Tibial nerve (tissue), 4 donors: Measurements from ENCODE around the gene MANEAL. TPM values are rescaled to one million over a fixed set of nuclear protein-coding genes. Genes with fewer than 3 reads are reported as not detected.

Source experiments
- DNase-seq, 2 donors: peaks; one replicate each; pipeline ENCODE4 v3.0.0-alpha.2; 2019; ENCODE audit warnings: low spot score in 2 of 2
- H3K27ac ChIP-seq, 4 donors: fragments of 200-600 bp; sonication (generic) in 3 of 4; one replicate each; pipeline ENCODE4 v1.5.1; 2017 to 2019; ENCODE audit warnings: mild to moderate bottlenecking in 1 of 4
- H3K27me3 ChIP-seq, 2 donors: fragments of 200-600 bp; sonication (generic) in 1 of 2; one replicate each; pipeline versions ENCODE4 v1.5.1 to v1.6.0; 2017 to 2019
- H3K36me3 ChIP-seq, 3 donors: fragments of 200-600 bp; sonication (generic); one replicate each; pipeline ENCODE4 v1.5.1; 2018 to 2019
- H3K4me1 ChIP-seq, 4 donors: fragments of 200-600 bp; sonication (generic) in 3 of 4; one replicate each; pipeline ENCODE4 v1.5.1; 2017 to 2019
- H3K4me3 ChIP-seq, 4 donors: fragments of 200-600 bp; sonication (generic) in 3 of 4; one replicate each; pipeline ENCODE4 v1.5.1; 2017 to 2019; ENCODE audit warnings: mild to moderate bottlenecking in 1 of 4, moderate library complexity in 1 of 4
- H3K9me3 ChIP-seq, 4 donors: fragments of 200-600 bp; sonication (generic) in 3 of 4; one replicate each; pipeline ENCODE4 v1.5.1; 2017 to 2019
- EP300 ChIP-seq, 2 donors: sonication (generic); formaldehyde crosslinking; IDR thresholded peaks; one replicate each; pipeline ENCODE4 v1.6.1; 2017; ENCODE audit warnings: antibody characterized with exemption in 2 of 2, mild to moderate bottlenecking in 1 of 2
- POLR2A ChIP-seq, 2 donors: fragments of 450-650 bp; IDR thresholded peaks; one replicate each; pipeline ENCODE4 v1.6.1; 2017; ENCODE audit warnings: antibody characterized with exemption in 2 of 2, mild to moderate bottlenecking in 2 of 2, moderate library complexity in 2 of 2
- WGBS, 2 donors: methylation state at CpG; one replicate each; pipeline ENCODE4 v1.1.5; 2018; 5-methylcytosine and 5-hydroxymethylcytosine counted together
- total RNA-seq, 4 donors: library from RNA; depleted of rRNA; stranded (reverse); fragments of >200 nt; gene quantifications; one replicate each; pipeline ENCODE4 v1.1.0, GENCODE V29; 2016
- TF ChIP-seq, protein P1 (sequence below), 5 experiments: fragments of 200-600 bp in 3 of 5; fragments of 450-650 bp in 2 of 5; sonication (generic) in 3 of 5; IDR thresholded peaks; one replicate each; pipeline ENCODE4 v1.5.1; 2016 to 2019; ENCODE audit warnings: antibody characterized with exemption in 5 of 5, mild to moderate bottlenecking in 3 of 5, moderate library complexity in 2 of 5

MANEAL gene
- total RNA-seq, 4 donors from 2014 or later: 0.44 to 1.8 (median 1.7) TPM

DNA sequence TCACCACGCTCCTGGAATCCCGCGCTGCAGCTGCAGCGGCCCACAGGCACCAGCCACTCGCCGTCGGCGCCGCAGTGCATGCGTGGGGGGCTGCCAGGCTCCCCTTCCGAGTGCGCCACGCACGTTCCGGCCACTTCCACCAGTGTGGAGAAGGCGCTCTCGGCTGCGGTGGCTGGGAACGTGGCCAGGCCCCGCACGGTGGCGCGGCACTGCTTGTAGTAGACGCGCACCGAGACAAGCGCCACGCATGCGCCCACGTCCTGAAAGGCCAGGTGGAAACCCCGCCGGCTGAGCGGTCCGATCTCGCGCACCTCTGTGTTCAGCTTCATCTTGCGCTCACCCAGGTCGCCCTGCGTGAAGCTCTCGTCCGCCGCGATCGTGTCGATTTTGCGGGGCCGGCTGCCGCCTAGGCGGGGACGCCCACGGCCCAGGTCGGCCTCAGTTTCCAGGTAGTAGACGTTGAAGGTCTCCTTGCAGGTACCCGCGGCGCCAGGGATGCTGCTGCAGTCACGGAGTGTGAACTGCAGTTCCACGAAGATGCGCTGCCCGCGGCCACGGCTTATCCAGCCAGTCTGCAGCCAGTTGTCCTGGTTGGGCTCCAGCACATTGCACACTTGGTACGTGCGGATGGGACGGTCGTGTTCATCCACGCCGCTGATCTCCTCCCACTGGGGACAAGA, 32.1 kb upstream of the MANEAL start:
- peaks cover 0 to 84% of the 10 kb centered on the region in 2 donors for H3K27me3 ChIP-seq
- no peak for TF ChIP-seq POLR2A (IDR thresholded peaks at IDR 0.05)
- TF ChIP-seq, protein P1, sequence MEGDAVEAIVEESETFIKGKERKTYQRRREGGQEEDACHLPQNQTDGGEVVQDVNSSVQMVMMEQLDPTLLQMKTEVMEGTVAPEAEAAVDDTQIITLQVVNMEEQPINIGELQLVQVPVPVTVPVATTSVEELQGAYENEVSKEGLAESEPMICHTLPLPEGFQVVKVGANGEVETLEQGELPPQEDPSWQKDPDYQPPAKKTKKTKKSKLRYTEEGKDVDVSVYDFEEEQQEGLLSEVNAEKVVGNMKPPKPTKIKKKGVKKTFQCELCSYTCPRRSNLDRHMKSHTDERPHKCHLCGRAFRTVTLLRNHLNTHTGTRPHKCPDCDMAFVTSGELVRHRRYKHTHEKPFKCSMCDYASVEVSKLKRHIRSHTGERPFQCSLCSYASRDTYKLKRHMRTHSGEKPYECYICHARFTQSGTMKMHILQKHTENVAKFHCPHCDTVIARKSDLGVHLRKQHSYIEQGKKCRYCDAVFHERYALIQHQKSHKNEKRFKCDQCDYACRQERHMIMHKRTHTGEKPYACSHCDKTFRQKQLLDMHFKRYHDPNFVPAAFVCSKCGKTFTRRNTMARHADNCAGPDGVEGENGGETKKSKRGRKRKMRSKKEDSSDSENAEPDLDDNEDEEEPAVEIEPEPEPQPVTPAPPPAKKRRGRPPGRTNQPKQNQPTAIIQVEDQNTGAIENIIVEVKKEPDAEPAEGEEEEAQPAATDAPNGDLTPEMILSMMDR (IDR thresholded peaks at IDR 0.05): no peak
- no peak for TF ChIP-seq EP300 (IDR thresholded peaks at IDR 0.05)

DNA sequence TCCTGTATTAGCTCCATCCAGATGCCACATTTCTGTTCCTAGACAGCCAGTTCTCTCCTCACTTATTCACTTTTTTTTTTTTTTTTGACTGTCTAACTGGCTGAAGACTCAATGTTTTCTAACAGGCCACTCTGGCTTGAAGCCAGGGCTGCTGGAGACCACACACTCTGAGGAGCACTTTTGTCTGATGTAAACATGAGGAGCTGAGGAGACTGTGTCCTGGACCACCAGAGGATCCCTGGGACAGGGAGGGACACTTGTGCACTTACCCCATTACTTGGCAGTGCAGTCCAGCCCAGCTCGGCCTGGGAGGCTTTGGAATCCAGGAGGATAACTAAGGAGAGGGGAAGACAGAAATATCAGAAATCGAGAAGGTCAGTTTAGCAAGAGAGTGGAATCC, 31.1 kb upstream of the MANEAL start:
- H3K4me3 ChIP-seq: no peak overlapping the region
- no peaks in the 10 kb centered on the region for H3K36me3 ChIP-seq
- peaks cover 0 to 12% (median 2%) of the 10 kb centered on the region in 4 donors for H3K4me1 ChIP-seq
- no peak for DNase-seq
- peaks cover 0 to 94% of the 10 kb centered on the region in 2 donors for H3K27me3 ChIP-seq
- TF ChIP-seq POLR2A (IDR thresholded peaks at IDR 0.05): no peak
- TF ChIP-seq EP300 (IDR thresholded peaks at IDR 0.05): no peak
- TF ChIP-seq, protein P1 (IDR thresholded peaks at IDR 0.05): no peak
- H3K9me3 ChIP-seq: peaks cover 0 to 12% (median 0%) of the 10 kb centered on the region in 4 donors
- 55 to 60% methylated on average over 2 of the region's 2 CpGs for WGBS, 2 donors
- H3K27ac ChIP-seq: no peak overlapping the region

More for the DNA sequence above, 32.1 kb upstream of the MANEAL start:
- Histone ChIP-seq H3K4me1 (peaks cover 0 to 12% (median 2%) of the 10 kb centered on the region in 4 donors), H3K9me3 (peaks cover 0 to 12% (median 0%) of the 10 kb centered on the region in 4 donors), H3K36me3 (no peaks in the 10 kb centered on the region), H3K4me3 (no peak overlapping the region), H3K27ac (no peak overlapping the region)
- 56 to 61% methylated on average over 52 to 62 of the region's 68 CpGs for WGBS, 2 donors
- no peak for DNase-seq

DNA sequence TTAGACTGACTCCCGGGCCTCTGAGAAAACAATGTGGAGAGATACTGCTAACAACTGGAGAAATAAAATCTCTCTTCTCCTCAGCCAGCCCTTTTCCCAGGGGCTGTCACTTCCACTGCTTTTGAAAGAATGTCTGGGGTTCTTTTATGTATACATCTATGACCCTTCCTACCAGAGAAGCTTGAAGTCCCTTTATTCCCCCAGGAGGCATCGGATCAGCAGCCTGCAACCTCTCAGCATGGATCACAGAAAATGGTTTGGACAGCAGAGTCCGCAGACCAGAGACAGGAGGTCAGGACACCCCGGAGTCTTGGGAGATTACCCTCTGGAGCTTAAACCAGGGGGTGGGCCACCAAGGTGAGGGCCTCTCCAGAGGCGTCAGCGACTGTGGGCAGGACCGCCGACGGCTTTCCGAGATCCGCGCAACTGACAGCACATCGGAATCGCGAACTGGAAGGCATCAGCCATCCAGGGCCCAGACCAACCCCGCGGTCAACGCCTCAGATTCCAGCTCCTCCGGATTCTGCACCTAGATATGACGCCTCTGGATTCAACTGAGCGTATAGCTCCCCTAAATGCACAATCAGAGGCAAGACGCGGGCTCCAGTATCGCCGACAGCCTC, 29.7 kb upstream of the MANEAL start:
- DNase-seq: no peak
- Histone ChIP-seq H3K36me3 (no peaks in the 10 kb centered on the region), H3K27me3 (peaks cover 0 to 95% of the 10 kb centered on the region in 2 donors), H3K4me1 (peaks cover 0 to 12% (median 2%) of the 10 kb centered on the region in 4 donors), H3K9me3 (peaks cover 0 to 12% (median 0%) of the 10 kb centered on the region in 4 donors), H3K27ac (no peak overlapping the region), H3K4me3 (no peak overlapping the region)
- 23 to 28% methylated on average over 23 to 24 of the region's 25 CpGs for WGBS, 2 donors
- TF ChIP-seq, protein P1 (IDR thresholded peaks at IDR 0.05): no peak
- TF ChIP-seq EP300 (IDR thresholded peaks at IDR 0.05): no peak
- no peak for TF ChIP-seq POLR2A (IDR thresholded peaks at IDR 0.05)

DNA sequence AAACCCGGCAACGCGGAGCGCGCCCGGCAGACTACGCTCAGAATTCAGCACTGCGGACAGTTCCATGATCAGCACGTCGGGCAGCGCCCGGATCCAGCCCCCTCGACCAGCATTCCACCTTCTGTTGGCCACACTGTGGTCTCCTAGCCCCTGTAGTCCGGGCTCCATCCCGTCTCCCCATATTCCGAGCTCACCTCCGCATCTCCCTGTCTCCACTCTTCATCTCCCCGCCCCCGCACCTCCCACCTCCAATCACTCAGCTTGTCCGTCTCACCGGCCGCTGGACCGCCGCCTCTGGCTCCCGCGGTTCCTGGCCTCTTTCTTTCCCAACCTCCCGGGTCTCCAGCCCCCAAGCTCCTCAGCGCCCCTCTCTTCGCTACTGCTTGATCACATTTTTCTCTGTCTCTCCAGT, 29.2 kb upstream of the MANEAL start:
- Histone ChIP-seq H3K27me3 (peaks cover 0 to 95% of the 10 kb centered on the region in 2 donors), H3K4me3 (no peak overlapping the region), H3K27ac (no peak overlapping the region), H3K9me3 (peaks cover 0 to 12% (median 0%) of the 10 kb centered on the region in 4 donors), H3K36me3 (no peaks in the 10 kb centered on the region), H3K4me1 (peaks cover 0 to 12% (median 2%) of the 10 kb centered on the region in 4 donors)
- no peak for TF ChIP-seq EP300 (IDR thresholded peaks at IDR 0.05)
- TF ChIP-seq POLR2A (IDR thresholded peaks at IDR 0.05): no peak
- TF ChIP-seq, protein P1 (IDR thresholded peaks at IDR 0.05): no peak
- 5 to 6% methylated on average over 29 of the region's 29 CpGs for WGBS, 2 donors
- DNase-seq: no peak

DNA sequence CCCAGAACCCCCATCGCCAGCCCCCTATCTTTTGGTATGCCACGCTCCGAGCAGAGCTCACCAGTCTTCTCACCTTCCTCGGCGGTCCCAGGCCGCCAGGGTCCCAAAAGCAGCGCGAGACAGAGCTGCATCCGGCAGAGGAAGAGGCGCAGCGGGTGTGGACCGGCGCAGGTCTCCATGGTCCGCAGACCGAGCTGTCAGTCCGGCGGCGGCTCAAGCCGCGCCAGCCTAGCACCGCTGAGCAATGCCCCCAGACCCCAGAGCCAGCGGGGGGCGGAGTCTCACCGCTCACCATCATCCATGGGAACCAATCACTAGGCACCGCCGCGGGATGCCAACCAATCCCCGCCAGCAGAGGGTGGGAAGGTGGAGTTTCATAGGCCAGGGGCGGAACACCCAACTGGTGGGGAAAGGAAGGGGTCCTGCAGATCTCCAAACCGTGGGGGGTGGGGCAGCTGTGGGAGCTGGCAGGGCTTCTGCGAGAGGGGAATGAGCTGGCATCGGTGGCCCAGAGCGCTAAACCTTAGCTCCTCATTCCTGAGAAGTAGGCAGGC, 28.7 kb upstream of the MANEAL start, which contains the start of gene EPHA10:
EPHA10 (minus strand) TSS at position 233 of the 554 bp plus-strand sequence; CDS start at position 179, 54 bp downstream.
- no peak for TF ChIP-seq EP300 (IDR thresholded peaks at IDR 0.05)
- TF ChIP-seq, protein P1 (IDR thresholded peaks at IDR 0.05): no peak
- TF ChIP-seq POLR2A (IDR thresholded peaks at IDR 0.05): no peak
- Histone ChIP-seq H3K4me3 (no peak within 1 kb of the TSS), H3K27ac (no peak within 1 kb of the TSS), H3K4me1 (peaks cover 0 to 12% (median 2%) of the 10 kb centered on the region in 4 donors), H3K27me3 (peaks cover 0 to 95% of the 10 kb centered on the region in 2 donors), H3K36me3 (no peaks in the 10 kb centered on the region), H3K9me3 (peaks cover 0 to 12% (median 0%) of the 10 kb centered on the region in 4 donors)
- DNase-seq: no peak
- 3% methylated on average over 18 to 26 of the region's 33 CpGs for WGBS, 2 donors
